Activated CD4-positive, alpha-beta T cell treated with anti-CD3 and anti-CD28 coated beads, Interleukin-2, amount 50 U/mL, for 24 hours (primary cell): ENCODE results near the gene PLEKHM3.
"Not testable (repeated sequence)": the region's sequence is repeated elsewhere in the genome, so short reads cannot be mapped to it uniquely, and the experiment has no call there.

Source experiments
- DNase-seq, 2 donors: peaks; one replicate each; pipeline ENCODE4 v3.0.0-alpha.2; 2020; ENCODE audit warnings: low read depth in 1 of 2, low spot score in 1 of 2

Gene PLEKHM3

GRCh38 chr2:207830778-207831438 lies 194.4 kb downstream of the PLEKHM3 start:
- DNase-seq = no peak

- DNase-seq = no peak
These were observed 196.8 kb downstream of the PLEKHM3 start for GRCh38 chr2:207828361-207829057.

- DNase-seq = no peak
These were observed 199.3 kb downstream of the PLEKHM3 start for GRCh38 chr2:207825978-207826377.

- DNase-seq = no peak
These were observed 200.0 kb downstream of the PLEKHM3 start for GRCh38 chr2:207825045-207825954.

GRCh38 chr2:207823865-207824264 lies 201.5 kb downstream of the PLEKHM3 start:
- DNase-seq = no peak

- DNase-seq = no peak
These were observed 205.2 kb downstream of the PLEKHM3 start for GRCh38 chr2:207819839-207820784.

- no peak for DNase-seq
These were observed 206.1 kb downstream of the PLEKHM3 start for GRCh38 chr2:207819021-207819797.

GRCh38 chr2:207816546-207816945 lies 208.8 kb downstream of the PLEKHM3 start:
- no peak for DNase-seq

- DNase-seq = no peak
These were observed 210.1 kb downstream of the PLEKHM3 start for GRCh38 chr2:207815254-207815653.

- no peak for DNase-seq
These were observed 211.4 kb downstream of the PLEKHM3 start for GRCh38 chr2:207813942-207814341.

GRCh38 chr2:207813221-207813916 lies 212.0 kb downstream of the PLEKHM3 start:
- no peak for DNase-seq

GRCh38 chr2:207812726-207813080 lies 212.6 kb downstream of the PLEKHM3 start:
- no peak for DNase-seq

GRCh38 chr2:207812058-207812725 lies 213.1 kb downstream of the PLEKHM3 start:
- no peak for DNase-seq

- DNase-seq = not testable (repeated sequence)
These were observed 213.7 kb downstream of the PLEKHM3 start for GRCh38 chr2:207811658-207812057.

GRCh38 chr2:207810200-207810788 lies 215.0 kb downstream of the PLEKHM3 start:
- DNase-seq = no peak

- DNase-seq = no peak
These were observed 217.2 kb downstream of the PLEKHM3 start for GRCh38 chr2:207808119-207808518.

GRCh38 chr2:207807516-207807915 lies 217.8 kb downstream of the PLEKHM3 start:
- DNase-seq = no peak

- DNase-seq = no peak
These were observed 219.6 kb downstream of the PLEKHM3 start for GRCh38 chr2:207805566-207806226.
